Peyer's patch (tissue), 4 donors: ENCODE data around the gene SLC7A6. TPM values are rescaled to one million over a fixed set of nuclear protein-coding genes. Genes with fewer than 3 reads are reported as not detected.

Source experiments
- DNase-seq, 3 donors: peaks; one replicate each; pipeline ENCODE4 v3.0.0-alpha.2; 2017 to 2019
- H3K27ac ChIP-seq, 4 donors: fragments of 200-600 bp; sonication (generic); one replicate each; pipeline ENCODE4 v1.5.1; 2016 to 2019
- H3K27me3 ChIP-seq, 2 donors: fragments of 200-600 bp; sonication (generic); one replicate each; pipeline ENCODE4 v1.5.1; 2019
- H3K36me3 ChIP-seq, 3 donors: fragments of 200-600 bp; sonication (generic); one replicate each; pipeline ENCODE4 v1.5.1; 2016 to 2019
- H3K4me1 ChIP-seq, 4 donors: fragments of 200-600 bp; sonication (generic); one replicate each; pipeline ENCODE4 v1.5.1; 2016 to 2019
- H3K4me3 ChIP-seq, 4 donors: fragments of 200-600 bp; sonication (generic); 1 replicate in 3 of 4; 2 replicates in 1 of 4; pipeline ENCODE4 v1.5.1; 2016 to 2019; ENCODE audit warnings: mild to moderate bottlenecking in 1 of 4
- H3K9me3 ChIP-seq, 4 donors: fragments of 200-600 bp; sonication (generic); one replicate each; pipeline ENCODE4 v1.5.1; 2016 to 2019; ENCODE audit warnings: mild to moderate bottlenecking in 1 of 4
- CTCF ChIP-seq, 6 experiments: fragments of 450-650 bp in 4 of 6; fragments of 200-600 bp in 2 of 6; sonication (generic) in 1 of 6; IDR thresholded peaks; one replicate each; pipeline ENCODE4 v1.5.1; 2017 to 2019; ENCODE audit warnings: antibody characterized with exemption in 6 of 6, mild to moderate bottlenecking in 3 of 6, moderate library complexity in 1 of 6
- POLR2A ChIP-seq, 2 donors: fragments of 450-650 bp; IDR thresholded peaks; one replicate each; pipeline ENCODE4 v1.5.1; 2017; ENCODE audit warnings: antibody characterized with exemption in 2 of 2, mild to moderate bottlenecking in 2 of 2, moderate library complexity in 2 of 2
- total RNA-seq, 4 donors: library from RNA; depleted of rRNA; stranded (reverse); fragments of >200 nt; gene quantifications; one replicate each; pipeline ENCODE4 v1.1.0, GENCODE V29; 2016

The SLC7A6 gene
- total RNA-seq, 4 donors from 2014 or later: 19.9 to 83.3 (median 46.4) TPM

DNA sequence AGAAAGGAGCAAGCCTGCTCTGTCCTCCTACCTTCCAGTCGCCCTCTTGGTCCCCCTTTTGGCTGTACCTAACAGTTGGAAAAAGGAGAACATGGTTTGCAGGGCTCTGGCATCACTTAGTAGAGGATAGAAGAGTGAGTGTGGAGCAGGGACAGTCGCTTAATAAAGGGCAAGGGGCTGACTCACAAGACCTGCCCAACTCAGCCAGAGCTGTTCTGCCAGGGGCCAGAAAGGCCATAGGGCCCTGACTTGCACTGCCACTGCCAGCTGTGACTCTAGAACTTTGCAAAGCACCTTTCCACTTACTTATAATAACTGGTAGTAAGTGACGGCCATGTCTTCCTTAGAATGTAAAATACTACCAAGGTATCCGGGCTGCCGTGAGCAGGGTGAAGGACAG is 60.0 kb downstream of the SLC7A6 start:
- Histone ChIP-seq H3K4me1 (no peaks in the 10 kb centered on the region), H3K4me3 (no peak overlapping the region), H3K27ac (no peak overlapping the region), H3K9me3 (no peaks in the 10 kb centered on the region), H3K27me3 (no peaks in the 10 kb centered on the region), H3K36me3 (peaks cover 0 to 34% (median 0%) of the 10 kb centered on the region in 3 donors)
- TF ChIP-seq CTCF (IDR thresholded peaks at IDR 0.05) (no peak), POLR2A (IDR thresholded peaks at IDR 0.05) (no peak)
- DNase-seq: no peak

- H3K4me1 ChIP-seq: no peaks in the 10 kb centered on the region
- peaks cover 0 to 29% (median 0%) of the 10 kb centered on the region in 3 donors for H3K36me3 ChIP-seq
- H3K27ac ChIP-seq: no peak overlapping the region
- no peaks in the 10 kb centered on the region for H3K27me3 ChIP-seq
- TF ChIP-seq CTCF (IDR thresholded peaks at IDR 0.05): no peak
- no peak for TF ChIP-seq POLR2A (IDR thresholded peaks at IDR 0.05)
- no peak for DNase-seq
- no peaks in the 10 kb centered on the region for H3K9me3 ChIP-seq
- H3K4me3 ChIP-seq: no peak overlapping the region
Observed at GRCh38 chr16:68324780-68325357, 60.5 kb downstream of the SLC7A6 start.

GRCh38 chr16:68328151-68328859 is 64.0 kb downstream of the SLC7A6 start:
- no peaks in the 10 kb centered on the region for H3K9me3 ChIP-seq
- peaks cover 0 to 13% (median 0%) of the 10 kb centered on the region in 3 donors for H3K36me3 ChIP-seq
- H3K27me3 ChIP-seq: no peaks in the 10 kb centered on the region
- peaks cover 0 to 20% (median 0%) of the 10 kb centered on the region in 4 donors for H3K4me1 ChIP-seq
- DNase-seq: peak; percentile 74 to 91 (median 75)
- TF ChIP-seq CTCF (IDR thresholded peaks at IDR 0.05) (peak; percentile 79 to 97 (median 94)), POLR2A (IDR thresholded peaks at IDR 0.05) (no peak)
- H3K27ac ChIP-seq: no peak overlapping the region
- H3K4me3 ChIP-seq: no peak overlapping the region

- no peak for DNase-seq
- Histone ChIP-seq H3K27ac (no peak overlapping the region), H3K27me3 (no peaks in the 10 kb centered on the region), H3K4me3 (no peak overlapping the region), H3K4me1 (peaks cover 0 to 26% (median 0%) of the 10 kb centered on the region in 4 donors), H3K36me3 (peaks cover 0 to 10% (median 0%) of the 10 kb centered on the region in 3 donors), H3K9me3 (no peaks in the 10 kb centered on the region)
- no peak for TF ChIP-seq CTCF (IDR thresholded peaks at IDR 0.05)
- no peak for TF ChIP-seq POLR2A (IDR thresholded peaks at IDR 0.05)
Observed at GRCh38 chr16:68328860-68329390, 64.6 kb downstream of the SLC7A6 start.

GRCh38 chr16:68331879-68332410 is 67.6 kb downstream of the SLC7A6 start:
- no peaks in the 10 kb centered on the region for H3K9me3 ChIP-seq
- peaks cover 0 to 26% (median 0%) of the 10 kb centered on the region in 4 donors for H3K4me1 ChIP-seq
- H3K36me3 ChIP-seq: no peaks in the 10 kb centered on the region
- H3K4me3 ChIP-seq: no peak overlapping the region
- H3K27me3 ChIP-seq: no peaks in the 10 kb centered on the region
- DNase-seq: no peak
- TF ChIP-seq POLR2A (IDR thresholded peaks at IDR 0.05): no peak
- no peak for TF ChIP-seq CTCF (IDR thresholded peaks at IDR 0.05)
- peak overlapping the region in 3 of 4 donors; percentile 8 to 66 (median 63) for H3K27ac ChIP-seq
